GM10248 (cell line): Measurements from ENCODE around the gene TMEM17.

Source experiments
- CTCF ChIA-PET: fragments of 300-600 bp; sonication (Branson Sonifier 250); formaldehyde crosslinking; extraction: SDS; loops from one replicate; lab custom pipeline; 2021; ENCODE audit warnings: antibody characterized with exemption; lab: Yijun Ruan, JAX
- POLR2A ChIA-PET: fragments of 350-650 bp; sonication (Branson Sonifier 250); formaldehyde crosslinking; extraction: SDS; loops from one replicate; lab custom pipeline; 2020; ENCODE audit warnings: antibody characterized with exemption; lab: Yijun Ruan, JAX
- DNase-seq: peaks from one replicate; pipeline ENCODE4 v3.0.0; 2012; ENCODE audit errors: extremely low spot score
- TF ChIP-seq, protein P1 (sequence below): IDR thresholded peaks from 2 replicates; pipeline ENCODE4 v1.5.1; 2012; ENCODE audit warnings: mild to moderate bottlenecking, low read depth; ENCODE audit errors: extremely low read depth, missing control alignments, control extremely low read depth

TMEM17 gene

DNA sequence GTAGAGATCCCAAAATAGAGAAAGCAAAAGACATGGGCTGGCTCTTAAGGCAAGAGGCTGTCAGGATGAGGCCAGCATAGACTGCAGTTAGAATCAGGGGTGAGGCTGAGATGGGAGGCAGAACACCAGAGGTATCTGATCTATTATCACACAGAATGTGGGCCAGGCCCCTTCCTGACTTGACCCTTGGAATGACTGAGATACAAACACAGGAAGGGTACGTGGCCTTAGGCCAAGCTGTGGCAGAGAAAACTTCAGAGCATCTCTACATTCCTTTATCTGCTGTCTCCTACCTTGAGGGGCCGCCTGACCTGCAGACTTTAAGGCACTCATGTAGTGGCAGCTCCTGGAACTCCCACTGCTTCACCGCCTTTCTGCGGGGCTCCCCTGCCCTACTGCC is 28.4 kb downstream of the TMEM17 start:
- ChIA-PET POLR2A (no interaction called here), CTCF (interaction anchor here (0.9 to 9.7 kb wide), 5 partner anchors 7 to 20 kb away, joined by 3 to 80 read pairs (median 5); no protein-coding TSS in a partner anchor)
- no peak for DNase-seq
- TF ChIP-seq, protein P1, sequence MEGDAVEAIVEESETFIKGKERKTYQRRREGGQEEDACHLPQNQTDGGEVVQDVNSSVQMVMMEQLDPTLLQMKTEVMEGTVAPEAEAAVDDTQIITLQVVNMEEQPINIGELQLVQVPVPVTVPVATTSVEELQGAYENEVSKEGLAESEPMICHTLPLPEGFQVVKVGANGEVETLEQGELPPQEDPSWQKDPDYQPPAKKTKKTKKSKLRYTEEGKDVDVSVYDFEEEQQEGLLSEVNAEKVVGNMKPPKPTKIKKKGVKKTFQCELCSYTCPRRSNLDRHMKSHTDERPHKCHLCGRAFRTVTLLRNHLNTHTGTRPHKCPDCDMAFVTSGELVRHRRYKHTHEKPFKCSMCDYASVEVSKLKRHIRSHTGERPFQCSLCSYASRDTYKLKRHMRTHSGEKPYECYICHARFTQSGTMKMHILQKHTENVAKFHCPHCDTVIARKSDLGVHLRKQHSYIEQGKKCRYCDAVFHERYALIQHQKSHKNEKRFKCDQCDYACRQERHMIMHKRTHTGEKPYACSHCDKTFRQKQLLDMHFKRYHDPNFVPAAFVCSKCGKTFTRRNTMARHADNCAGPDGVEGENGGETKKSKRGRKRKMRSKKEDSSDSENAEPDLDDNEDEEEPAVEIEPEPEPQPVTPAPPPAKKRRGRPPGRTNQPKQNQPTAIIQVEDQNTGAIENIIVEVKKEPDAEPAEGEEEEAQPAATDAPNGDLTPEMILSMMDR: no peak

DNA sequence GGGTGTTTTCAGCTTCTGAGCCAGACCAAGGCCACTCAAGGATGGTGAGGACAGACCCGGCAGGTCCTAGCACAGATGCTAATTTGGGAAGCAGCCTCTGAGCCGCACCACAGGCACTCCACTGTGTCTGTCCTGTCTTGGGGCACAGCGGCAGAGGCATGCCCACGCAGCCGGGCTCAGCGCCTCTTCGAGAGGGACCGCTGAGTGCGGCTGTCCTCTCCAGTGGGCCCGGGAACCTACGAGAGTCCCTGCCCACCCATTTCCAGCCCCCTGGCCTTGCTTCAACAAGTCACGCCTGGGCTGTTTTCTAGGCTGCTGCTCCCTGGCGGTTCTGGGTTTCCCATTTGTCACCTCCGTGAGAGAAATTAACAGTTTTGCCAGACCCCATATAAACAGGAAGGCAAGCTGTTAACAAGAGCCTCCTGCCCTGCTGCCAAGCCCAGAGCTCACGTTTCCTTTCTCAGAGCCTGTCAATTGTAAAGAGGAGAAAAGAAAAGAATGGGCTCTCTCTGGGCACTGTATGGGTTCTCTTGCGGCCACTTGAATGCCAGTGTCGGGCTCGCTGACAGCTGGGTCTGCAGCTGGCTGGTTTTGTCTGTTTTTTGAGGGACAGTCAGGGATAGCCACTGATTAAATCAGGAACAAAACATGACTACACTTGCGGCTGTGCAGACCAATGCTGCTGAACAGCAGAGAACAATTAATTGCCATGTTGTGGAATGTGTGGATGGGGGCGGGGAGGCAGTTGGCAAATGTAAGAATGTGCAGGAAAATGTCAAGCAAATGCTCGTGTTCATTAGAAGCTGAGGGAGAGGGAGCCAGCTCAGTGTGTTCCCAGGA is 30.6 kb downstream of the TMEM17 start:
- TF ChIP-seq, protein P1: no peak
- DNase-seq: no peak
- CTCF ChIA-PET: interaction anchor here (0.7 to 9.7 kb wide), 4 partner anchors 9 to 300 kb away, joined by 3 to 80 read pairs (median 6); no protein-coding TSS in a partner anchor
- POLR2A ChIA-PET: no interaction called here

DNA sequence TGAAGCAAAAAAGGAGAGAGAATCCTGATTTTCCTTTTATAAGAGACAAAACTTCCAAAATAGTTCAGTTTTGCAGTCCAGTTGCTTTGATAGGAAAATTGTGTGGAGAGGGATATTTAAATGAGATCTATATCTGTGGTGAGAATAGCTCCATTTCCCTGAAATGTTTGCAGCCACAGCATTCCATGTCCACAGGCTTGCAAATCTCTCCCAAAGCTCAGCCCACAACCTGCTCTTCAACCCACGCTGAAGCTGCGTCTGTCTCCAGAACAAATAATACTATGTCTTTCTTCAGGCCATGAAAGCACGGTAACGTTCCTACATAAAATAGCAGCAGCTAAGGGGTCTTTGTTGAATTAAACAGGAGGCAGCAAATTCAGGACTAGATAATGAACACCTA is 31.8 kb downstream of the TMEM17 start:
- POLR2A ChIA-PET: no interaction called here
- DNase-seq: no peak
- CTCF ChIA-PET: interaction anchor here (1.2 to 9.7 kb wide), 3 partner anchors 10 to 31 kb away, joined by 4 to 80 read pairs (median 4); no protein-coding TSS in a partner anchor
- TF ChIP-seq, protein P1: no peak

DNA sequence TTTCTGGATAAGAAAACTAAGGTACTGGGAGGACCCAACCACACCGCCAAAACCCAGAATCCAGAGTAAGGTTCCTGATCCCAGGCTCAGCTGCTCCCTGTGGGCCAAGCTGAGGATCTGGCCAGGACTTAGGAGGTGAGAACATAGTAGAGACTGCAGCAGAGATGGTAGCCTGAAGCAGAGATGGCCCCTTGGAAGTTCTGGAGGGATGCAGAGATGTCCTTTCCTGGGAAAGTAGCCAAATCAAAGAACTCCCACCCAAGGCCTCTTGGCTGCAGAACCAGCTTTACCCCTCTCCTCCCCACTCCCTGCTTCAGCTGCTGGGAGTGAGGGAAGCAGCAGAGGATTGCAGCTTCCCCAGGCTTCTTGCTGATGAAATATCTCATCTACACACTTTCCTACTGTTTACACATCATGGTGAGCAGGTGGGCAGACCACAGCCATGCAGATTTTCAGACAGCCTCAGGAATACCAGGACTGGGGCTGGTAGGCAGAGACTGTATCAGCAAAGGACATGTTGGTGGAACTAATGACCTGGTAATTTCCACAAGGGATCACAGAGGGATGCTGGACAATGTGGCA is 32.7 kb downstream of the TMEM17 start:
- no peak for DNase-seq
- POLR2A ChIA-PET: no interaction called here
- TF ChIP-seq, protein P1: no peak
- CTCF ChIA-PET: interaction anchor here (1.2 to 9.7 kb wide), 3 partner anchors 10 to 31 kb away, joined by 4 to 80 read pairs (median 4); no protein-coding TSS in a partner anchor

DNA sequence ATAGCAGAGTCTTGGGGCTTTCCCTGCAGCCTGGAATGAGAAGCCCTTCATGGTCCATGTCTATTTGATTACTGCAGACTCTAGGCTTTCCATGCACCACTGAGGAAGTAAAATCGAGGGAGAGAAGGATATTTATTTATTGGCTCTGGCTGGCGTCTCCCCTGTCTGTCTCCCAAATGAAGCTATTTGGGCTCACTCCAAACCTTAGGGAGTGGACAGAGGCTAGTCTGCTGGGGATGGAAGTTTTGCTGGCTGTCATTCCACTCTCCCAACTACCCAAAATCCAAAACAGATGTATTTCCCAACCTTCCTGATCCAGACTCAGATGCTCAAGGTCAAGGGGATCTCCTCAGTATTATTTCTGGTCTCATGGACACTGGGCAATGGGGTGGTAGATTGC is 33.7 kb downstream of the TMEM17 start:
- ChIA-PET CTCF (interaction anchor here (1.3 to 9.7 kb wide), 2 partner anchors 12 to 14 kb away, joined by 3 to 80 read pairs; no protein-coding TSS in a partner anchor), POLR2A (no interaction called here)
- DNase-seq: no peak
- TF ChIP-seq, protein P1: no peak

DNA sequence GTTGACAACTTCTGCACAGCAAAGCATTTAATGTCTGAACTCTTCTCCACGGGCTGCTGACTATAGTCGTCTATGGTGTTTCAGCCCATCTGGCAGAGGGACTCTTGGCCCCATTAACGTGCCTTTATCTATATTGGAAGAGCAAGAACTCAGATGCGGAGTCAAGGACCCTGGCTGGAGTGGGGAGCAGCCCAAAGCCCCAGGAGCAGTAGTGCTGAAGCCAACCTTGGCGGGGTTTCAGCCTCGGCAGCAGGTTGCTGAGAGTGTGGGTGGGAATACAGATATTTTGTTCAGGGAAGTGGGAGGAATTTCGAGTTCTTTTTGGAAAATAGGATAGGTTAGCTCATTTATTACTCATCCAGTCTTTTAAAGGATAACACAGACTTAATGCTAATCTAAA is 34.2 kb downstream of the TMEM17 start:
- ChIA-PET POLR2A (no interaction called here), CTCF (interaction anchor here (1.1 to 9.7 kb wide), 3 partner anchors 11 to 14 kb away, joined by 3 to 80 read pairs (median 3); no protein-coding TSS in a partner anchor)
- TF ChIP-seq, protein P1: no peak
- DNase-seq: no peak
